Activated B cell treated with CpG ODN at 0.5 μM for 24 hours (primary cell): ENCODE measurements around the gene ENO1. TPM values are rescaled to one million over a fixed set of nuclear protein-coding genes. Genes with fewer than 3 reads are reported as not detected.

Source experiments
- ATAC-seq: fragments of 200-7000 bp; cut with Tn5 transposase; one replicate; pipeline ENCODE4 v1.10.0; 2021; ENCODE audit warnings: low read depth, mild to moderate bottlenecking, moderate library complexity
- CTCF ChIA-PET: fragments of 350-600 bp; sonication (Branson Sonifier 250); formaldehyde crosslinking; loops from one replicate; lab custom pipeline; 2021; ENCODE audit warnings: antibody characterized with exemption; lab: Charles Lee
- POLR2A ChIA-PET: fragments of 350-600 bp; sonication (Branson Sonifier 250); formaldehyde crosslinking; loops from one replicate; lab custom pipeline; 2021; ENCODE audit warnings: antibody characterized with exemption; lab: Charles Lee
- DNase-seq: peaks from one replicate; pipeline ENCODE4 v3.0.0; 2022
- H3K27ac Mint-ChIP-seq: one replicate; pipeline ENCODE4 v1.8.0; 2020; ENCODE audit warnings: mixed read lengths
- H3K27me3 Mint-ChIP-seq: one replicate; pipeline ENCODE4 v1.8.0; 2021; ENCODE audit warnings: mixed read lengths
- H3K36me3 Mint-ChIP-seq: one replicate; pipeline ENCODE4 v1.8.0; 2021; ENCODE audit warnings: low read depth, mixed read lengths
- H3K4me1 Mint-ChIP-seq: one replicate; pipeline ENCODE4 v1.8.0; 2021; ENCODE audit warnings: mixed read lengths
- H3K4me3 Mint-ChIP-seq: one replicate; pipeline ENCODE4 v1.8.0; 2020; ENCODE audit warnings: mild to moderate bottlenecking, mixed read lengths
- H3K9me3 Mint-ChIP-seq: one replicate; pipeline ENCODE4 v1.8.0; 2020; ENCODE audit warnings: mixed read lengths
- CTCF ChIP-seq: fragments of 200-600 bp; IDR thresholded peaks from one replicate; pipeline ENCODE4 v1.8.0; 2022; ENCODE audit warnings: antibody characterized with exemption, mild to moderate bottlenecking
- intact Hi-C: fragments of 100-400 bp; cut with micrococcal nuclease; formaldehyde crosslinking; loops from one replicate; pipeline ENCODE4 v1.15.1; 2024
- total RNA-seq: library from RNA; stranded (reverse); gene quantifications from 2 replicates; pipeline ENCODE4 v1.2.3, GENCODE V29; 2022

Gene ENO1
- total RNA-seq, 1 donor from 2014 or later: 837 TPM

- ChIA-PET POLR2A (no interaction called here), CTCF (no interaction called here)
- Mint-ChIP-seq H3K4me3 (no peak overlapping the region), H3K9me3 (no peaks in the 10 kb centered on the region), H3K36me3 (peaks cover 24% of the 10 kb centered on the region), H3K27ac (no peak overlapping the region), H3K27me3 (no peaks in the 10 kb centered on the region), H3K4me1 (peaks cover 12% of the 10 kb centered on the region)
- ATAC-seq (no peak), DNase-seq (no peak)
- intact Hi-C loops: no loop called here
- no peak for TF ChIP-seq CTCF
Measured at GRCh38 chr1:8854240-8854639, 24.2 kb downstream of the ENO1 start.

- POLR2A ChIA-PET: no interaction called here
- H3K27ac Mint-ChIP-seq: no peak overlapping the region
- intact Hi-C loops: no loop called here
Measured at GRCh38 chr1:8851060-8851459, 27.4 kb downstream of the ENO1 start.

GRCh38 chr1:8848663-8849386 is 29.7 kb downstream of the ENO1 start:
- peaks cover 4% of the 10 kb centered on the region for H3K27me3 Mint-ChIP-seq
- no peak overlapping the region for H3K27ac Mint-ChIP-seq
- POLR2A ChIA-PET: interaction anchor here (0.7 to 2.5 kb wide), 6 partner anchors 14 to 887 kb away, joined by 3 to 12 read pairs (median 6); partner anchors contain the start of genes ENO1 and RERE
- no peaks in the 10 kb centered on the region for H3K9me3 Mint-ChIP-seq
- peak; percentile 92 for ATAC-seq
- peak; percentile 76 for DNase-seq
- peaks cover 2% of the 10 kb centered on the region for H3K4me1 Mint-ChIP-seq
- CTCF ChIA-PET: interaction anchor here (0.6 to 5.8 kb wide), 58 partner anchors 9 to 873 kb away, joined by 3 to 72 read pairs (median 4); no protein-coding TSS in a partner anchor
- no peak for TF ChIP-seq CTCF
- H3K4me3 Mint-ChIP-seq: no peak overlapping the region
- H3K36me3 Mint-ChIP-seq: no peaks in the 10 kb centered on the region
- intact Hi-C loops: loop anchor here (1.0 to 10.0 kb wide), 6 partner anchors 32 to 867 kb away; partner anchors contain the start of gene RERE

More at GRCh38 chr1:8851060-8851459, 27.4 kb downstream of the ENO1 start:
- peaks cover under 1% of the 10 kb centered on the region for H3K36me3 Mint-ChIP-seq
- DNase-seq (no peak), ATAC-seq (no peak)
- peaks cover 2% of the 10 kb centered on the region for H3K4me1 Mint-ChIP-seq
- H3K27me3 Mint-ChIP-seq: no peaks in the 10 kb centered on the region
- no peak for TF ChIP-seq CTCF
- no peak overlapping the region for H3K4me3 Mint-ChIP-seq
- H3K9me3 Mint-ChIP-seq: no peaks in the 10 kb centered on the region
- CTCF ChIA-PET: interaction anchor here (3.9 to 5.8 kb wide), 2 partner anchors 124 to 837 kb away, joined by 33 to 61 read pairs; no protein-coding TSS in a partner anchor

GRCh38 chr1:8847990-8848389 is 30.5 kb downstream of the ENO1 start:
- ATAC-seq (no peak), DNase-seq (no peak)
- H3K4me1 Mint-ChIP-seq: peaks cover 2% of the 10 kb centered on the region
- no peaks in the 10 kb centered on the region for H3K9me3 Mint-ChIP-seq
- ChIA-PET CTCF (interaction anchor here (0.7 to 5.8 kb wide), 28 partner anchors 9 to 872 kb away, joined by 3 to 72 read pairs (median 4); no protein-coding TSS in a partner anchor), POLR2A (interaction anchor here (0.6 to 2.5 kb wide), 4 partner anchors 13 to 287 kb away, joined by 3 to 12 read pairs (median 6); partner anchors contain the start of genes ENO1 and RERE)
- no peak overlapping the region for H3K4me3 Mint-ChIP-seq
- TF ChIP-seq CTCF: no peak
- no peak overlapping the region for H3K27ac Mint-ChIP-seq
- H3K27me3 Mint-ChIP-seq: peaks cover 4% of the 10 kb centered on the region
- no peaks in the 10 kb centered on the region for H3K36me3 Mint-ChIP-seq
- intact Hi-C loops: loop anchor here (2.0 to 10.0 kb wide), 4 partner anchors 31 to 833 kb away; partner anchors contain the start of gene RERE

- Mint-ChIP-seq H3K4me3 (no peak overlapping the region), H3K4me1 (peaks cover 2% of the 10 kb centered on the region), H3K36me3 (no peaks in the 10 kb centered on the region), H3K9me3 (no peaks in the 10 kb centered on the region), H3K27me3 (peaks cover 8% of the 10 kb centered on the region), H3K27ac (no peak overlapping the region)
- ChIA-PET CTCF (interaction anchor here (1.0 to 4.5 kb wide), 3 partner anchors 13 to 816 kb away, joined by 3 to 72 read pairs (median 46); no protein-coding TSS in a partner anchor), POLR2A (no interaction called here)
- no peak for ATAC-seq
- intact Hi-C loops: loop anchor here (5.0 to 10.0 kb wide), 2 partner anchors 119 to 441 kb away; no protein-coding TSS in a partner anchor
- DNase-seq: no peak
- TF ChIP-seq CTCF: no peak
Measured at GRCh38 chr1:8846263-8846662, 32.2 kb downstream of the ENO1 start.
